ENCODE results near the gene CLPSL1. TPM values are rescaled to one million over a fixed set of nuclear protein-coding genes. Genes with fewer than 3 reads are reported as not detected.

The CLPSL1 gene
- total and polyA plus RNA-seq, 2 of the 13 experiments (the other 11 are each of a cell fraction or from before 2014, with no cell fraction given) = not detected

DNA sequence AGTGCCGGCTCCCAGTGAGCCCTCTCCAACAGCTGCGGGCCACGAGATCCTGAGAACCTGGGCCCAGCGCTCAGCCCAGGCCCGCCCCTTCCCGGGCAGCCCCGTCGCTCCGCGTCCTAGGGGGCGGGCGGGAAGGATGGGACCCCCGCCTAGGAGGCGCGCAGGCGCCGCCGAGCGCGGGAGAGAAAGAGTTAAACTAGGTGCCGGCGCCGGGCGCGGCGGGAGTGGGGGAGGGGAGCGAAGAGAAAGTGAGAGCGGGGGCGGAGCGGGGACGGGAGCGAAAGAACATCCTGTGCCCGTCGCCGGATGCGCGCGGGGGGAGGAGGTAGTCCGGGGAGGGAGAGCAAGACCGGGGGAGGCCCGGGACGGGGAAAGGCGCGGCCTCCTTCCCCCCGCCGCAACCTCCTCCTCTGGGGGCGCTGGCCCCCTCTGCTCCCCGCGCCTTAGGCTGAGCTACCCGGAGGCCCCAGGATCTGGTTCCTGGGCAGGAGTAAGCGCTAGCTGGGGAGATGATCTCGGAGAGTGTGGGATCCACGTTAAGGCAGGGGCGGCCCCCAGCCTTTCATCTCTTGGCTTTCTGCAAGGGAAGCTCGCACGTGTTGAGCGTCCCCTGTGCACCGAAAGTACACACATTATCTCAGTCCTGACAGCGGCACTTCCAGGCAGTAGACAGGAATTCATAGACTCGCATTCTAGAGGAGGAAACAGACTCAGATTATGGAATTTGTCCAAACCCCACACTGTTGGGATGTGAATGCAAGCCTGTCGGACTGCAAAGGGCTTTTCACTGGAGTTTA lies 48.9 kb upstream of the CLPSL1 start (continued):
- TF ChIP-seq RARG (CRISPR knock-in tag; IDR thresholded peaks at IDR 0.05; ENCODE audit: low read depth) (no peak), ZFP1 (CRISPR knock-in tag; IDR thresholded peaks at IDR 0.05) (peak; percentile 77; the same call in 1 of the 2 replicates), ZNF10 (CRISPR knock-in tag; IDR thresholded peaks at IDR 0.05; ENCODE audit: borderline replicate concordance, low read depth) (no peak), HMG20A (CRISPR knock-in tag; IDR thresholded peaks at IDR 0.05; ENCODE audit: borderline replicate concordance) (peak; percentile 58; the same call in 1 of the 2 replicates), SMAD3 (CRISPR knock-in tag; IDR thresholded peaks at IDR 0.05) (no peak), FUBP1 (CRISPR knock-in tag; IDR thresholded peaks at IDR 0.05; ENCODE audit: borderline replicate concordance) (no peak), EHMT2 (IDR thresholded peaks at IDR 0.05; ENCODE audit: borderline replicate concordance, low read depth, low read length) (no peak), KDM5B (CRISPR knock-in tag; IDR thresholded peaks at IDR 0.05; ENCODE audit: borderline replicate concordance) (peak; percentile 88), ZKSCAN5 (CRISPR knock-in tag; IDR thresholded peaks at IDR 0.05) (no peak), ZBTB8A (CRISPR knock-in tag; IDR thresholded peaks at IDR 0.05; ENCODE audit: borderline replicate concordance, low read depth) (no peak; the same call in 1 of the 2 replicates), ZNF513 (CRISPR knock-in tag; conservative IDR thresholded peaks at IDR 0.05) (no peak), CAMTA2 (CRISPR knock-in tag; IDR thresholded peaks at IDR 0.05; ENCODE audit: borderline replicate concordance) (no peak), ZNF546 (CRISPR knock-in tag; conservative IDR thresholded peaks at IDR 0.05) (peak; percentile 30; the same call in 1 of the 2 replicates), NRL (CRISPR knock-in tag; IDR thresholded peaks at IDR 0.05; ENCODE audit: borderline replicate concordance) (no peak; the same call in none of the 2 replicates), KDM4B (CRISPR knock-in tag; IDR thresholded peaks at IDR 0.05) (0 out of 2 replicates have a peak, but pooled peaks have one; percentile 25), ARID2 (CRISPR knock-in tag; IDR thresholded peaks at IDR 0.05; ENCODE audit: borderline replicate concordance) (peak; percentile 26; the same call in 1 of the 2 replicates)
- TF ChIP-seq, protein P1, sequence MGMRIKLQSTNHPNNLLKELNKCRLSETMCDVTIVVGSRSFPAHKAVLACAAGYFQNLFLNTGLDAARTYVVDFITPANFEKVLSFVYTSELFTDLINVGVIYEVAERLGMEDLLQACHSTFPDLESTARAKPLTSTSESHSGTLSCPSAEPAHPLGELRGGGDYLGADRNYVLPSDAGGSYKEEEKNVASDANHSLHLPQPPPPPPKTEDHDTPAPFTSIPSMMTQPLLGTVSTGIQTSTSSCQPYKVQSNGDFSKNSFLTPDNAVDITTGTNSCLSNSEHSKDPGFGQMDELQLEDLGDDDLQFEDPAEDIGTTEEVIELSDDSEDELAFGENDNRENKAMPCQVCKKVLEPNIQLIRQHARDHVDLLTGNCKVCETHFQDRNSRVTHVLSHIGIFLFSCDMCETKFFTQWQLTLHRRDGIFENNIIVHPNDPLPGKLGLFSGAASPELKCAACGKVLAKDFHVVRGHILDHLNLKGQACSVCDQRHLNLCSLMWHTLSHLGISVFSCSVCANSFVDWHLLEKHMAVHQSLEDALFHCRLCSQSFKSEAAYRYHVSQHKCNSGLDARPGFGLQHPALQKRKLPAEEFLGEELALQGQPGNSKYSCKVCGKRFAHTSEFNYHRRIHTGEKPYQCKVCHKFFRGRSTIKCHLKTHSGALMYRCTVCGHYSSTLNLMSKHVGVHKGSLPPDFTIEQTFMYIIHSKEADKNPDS (CRISPR knock-in tag; IDR thresholded peaks at IDR 0.05) = no peak; the same call in 1 of the 2 replicates
- TF ChIP-seq, protein P2, sequence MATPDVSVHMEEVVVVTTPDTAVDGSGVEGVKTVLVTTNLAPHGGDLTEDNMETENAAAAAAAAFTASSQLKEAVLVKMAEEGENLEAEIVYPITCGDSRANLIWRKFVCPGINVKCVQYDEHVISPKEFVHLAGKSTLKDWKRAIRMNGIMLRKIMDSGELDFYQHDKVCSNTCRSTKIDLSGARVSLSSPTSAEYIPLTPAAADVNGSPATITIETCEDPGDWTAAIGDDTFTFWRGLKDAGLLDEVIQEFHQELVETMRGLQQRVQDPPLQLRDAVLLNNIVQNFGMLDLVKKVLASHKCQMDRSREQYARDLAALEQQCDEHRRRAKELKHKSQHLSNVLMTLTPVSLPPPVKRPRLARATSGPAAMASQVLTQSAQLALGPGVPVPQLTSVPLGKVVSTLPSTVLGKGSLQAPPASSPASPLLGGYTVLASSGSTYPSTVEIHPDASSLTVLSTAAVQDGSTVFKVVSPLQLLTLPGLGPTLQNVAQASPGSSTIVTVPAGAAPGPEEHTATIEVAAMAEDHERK (CRISPR knock-in tag; IDR thresholded peaks at IDR 0.05; ENCODE audit: low read depth) = peak; percentile 49
- TF ChIP-seq, protein P3, sequence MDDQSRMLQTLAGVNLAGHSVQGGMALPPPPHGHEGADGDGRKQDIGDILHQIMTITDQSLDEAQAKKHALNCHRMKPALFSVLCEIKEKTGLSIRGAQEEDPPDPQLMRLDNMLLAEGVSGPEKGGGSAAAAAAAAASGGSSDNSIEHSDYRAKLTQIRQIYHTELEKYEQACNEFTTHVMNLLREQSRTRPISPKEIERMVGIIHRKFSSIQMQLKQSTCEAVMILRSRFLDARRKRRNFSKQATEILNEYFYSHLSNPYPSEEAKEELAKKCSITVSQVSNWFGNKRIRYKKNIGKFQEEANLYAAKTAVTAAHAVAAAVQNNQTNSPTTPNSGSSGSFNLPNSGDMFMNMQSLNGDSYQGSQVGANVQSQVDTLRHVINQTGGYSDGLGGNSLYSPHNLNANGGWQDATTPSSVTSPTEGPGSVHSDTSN (CRISPR knock-in tag; IDR thresholded peaks at IDR 0.05; ENCODE audit: borderline replicate concordance) = no peak
- TF ChIP-seq, protein P4, sequence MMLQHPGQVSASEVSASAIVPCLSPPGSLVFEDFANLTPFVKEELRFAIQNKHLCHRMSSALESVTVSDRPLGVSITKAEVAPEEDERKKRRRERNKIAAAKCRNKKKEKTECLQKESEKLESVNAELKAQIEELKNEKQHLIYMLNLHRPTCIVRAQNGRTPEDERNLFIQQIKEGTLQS (CRISPR knock-in tag; IDR thresholded peaks at IDR 0.05) = peak; percentile 30
